Left lobe of liver (tissue), 2 donors: Measurements from ENCODE around the gene CXXC5. TPM values are rescaled to one million over a fixed set of nuclear protein-coding genes. Genes with fewer than 3 reads are reported as not detected.
A peak's percentile ranks its signal among the peaks of the same experiment; 100 is the strongest.

Experiments used
- ATAC-seq: fragments of 200-7000 bp; cut with Tn5 transposase; one replicate; pipeline ENCODE4 v1.9.1; 2020; ENCODE audit warnings: mild to moderate bottlenecking, moderate library complexity
- DNase-seq: peaks from one replicate; pipeline ENCODE4 v3.0.0-alpha.2; 2020; ENCODE audit warnings: low spot score
- total RNA-seq: library from RNA; stranded (reverse); gene quantifications from one replicate; pipeline ENCODE4 v1.2.1, GENCODE V29; 2021
- donor health status: DM: no; HTN: no; CAD: no; lungs with moderate emphysema.
- donor health status: DM: no; HTN: yes; CAD: no.

The CXXC5 gene
- total RNA-seq, 1 donor from 2014 or later = 64.0 TPM

DNA sequence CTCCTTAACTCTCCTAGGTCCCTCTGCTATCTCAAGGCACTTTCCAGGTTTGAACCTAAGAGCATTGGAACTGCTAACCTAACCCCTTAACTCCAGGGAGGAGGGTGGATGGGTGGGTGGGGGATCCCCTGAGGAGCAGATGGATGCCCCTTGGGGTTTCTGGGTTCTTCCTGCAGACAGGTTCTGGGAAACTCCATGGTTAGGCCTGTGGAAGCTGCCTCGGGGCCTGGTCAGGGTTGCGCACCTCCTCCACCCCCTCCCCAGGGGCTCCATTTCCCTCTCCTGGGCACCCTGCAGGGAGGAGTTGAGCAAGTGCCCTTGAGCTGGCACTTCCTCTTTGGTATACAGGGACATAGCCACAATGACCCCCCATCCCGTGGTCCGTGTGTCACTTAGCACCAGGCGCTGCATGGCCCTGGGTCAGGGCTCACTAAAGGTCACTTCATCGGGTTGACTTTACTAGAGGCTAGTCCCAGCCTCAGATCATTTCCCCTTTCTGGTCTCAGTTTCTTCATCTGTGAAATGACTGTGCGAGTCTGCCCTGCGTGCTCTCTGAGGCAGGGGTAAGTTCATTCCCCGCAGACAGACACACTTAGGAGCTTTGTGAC is 16.0 kb downstream of the CXXC5 start:
- ATAC-seq (peak; percentile 13), DNase-seq (peak; percentile 68)

DNA sequence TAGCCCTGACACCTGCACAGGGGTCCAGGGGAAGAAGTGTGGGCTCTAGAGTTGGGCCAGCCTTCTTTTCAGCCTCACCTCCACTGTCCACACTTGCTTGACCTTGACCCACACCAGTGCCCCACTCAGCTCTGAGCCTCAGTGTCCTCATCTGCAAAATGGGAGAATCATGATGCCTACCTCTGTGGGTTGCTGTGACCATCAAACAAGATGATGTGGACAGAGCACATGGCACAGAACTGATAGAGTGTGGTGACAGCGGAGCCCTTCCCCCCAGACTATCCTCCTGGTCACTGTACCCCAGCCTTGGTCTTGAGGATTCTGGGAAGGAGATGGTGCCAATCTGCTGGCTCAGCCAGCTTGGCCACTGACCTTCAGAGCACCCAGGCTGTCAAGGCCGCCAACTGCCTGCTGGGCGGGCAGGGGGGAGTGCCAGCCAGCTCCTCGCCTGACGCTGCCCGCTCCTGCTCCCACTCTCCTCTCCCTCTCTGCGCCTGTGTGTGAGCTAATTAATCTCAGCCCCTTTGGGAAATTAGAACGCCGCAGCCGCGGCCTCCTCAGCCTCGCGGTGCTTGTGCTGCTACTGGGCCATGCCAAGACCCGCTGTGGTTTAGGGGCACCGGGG is 16.7 kb downstream of the CXXC5 start:
- peak; percentile 46 for ATAC-seq
- peak; percentile 70 for DNase-seq

GRCh38 chr5:139665626-139666025 is 17.5 kb downstream of the CXXC5 start:
- ATAC-seq (peak; percentile 64), DNase-seq (peak; percentile 90)

- ATAC-seq (no peak), DNase-seq (no peak)
Observed at GRCh38 chr5:139666551-139666950, 18.4 kb downstream of the CXXC5 start.

DNA sequence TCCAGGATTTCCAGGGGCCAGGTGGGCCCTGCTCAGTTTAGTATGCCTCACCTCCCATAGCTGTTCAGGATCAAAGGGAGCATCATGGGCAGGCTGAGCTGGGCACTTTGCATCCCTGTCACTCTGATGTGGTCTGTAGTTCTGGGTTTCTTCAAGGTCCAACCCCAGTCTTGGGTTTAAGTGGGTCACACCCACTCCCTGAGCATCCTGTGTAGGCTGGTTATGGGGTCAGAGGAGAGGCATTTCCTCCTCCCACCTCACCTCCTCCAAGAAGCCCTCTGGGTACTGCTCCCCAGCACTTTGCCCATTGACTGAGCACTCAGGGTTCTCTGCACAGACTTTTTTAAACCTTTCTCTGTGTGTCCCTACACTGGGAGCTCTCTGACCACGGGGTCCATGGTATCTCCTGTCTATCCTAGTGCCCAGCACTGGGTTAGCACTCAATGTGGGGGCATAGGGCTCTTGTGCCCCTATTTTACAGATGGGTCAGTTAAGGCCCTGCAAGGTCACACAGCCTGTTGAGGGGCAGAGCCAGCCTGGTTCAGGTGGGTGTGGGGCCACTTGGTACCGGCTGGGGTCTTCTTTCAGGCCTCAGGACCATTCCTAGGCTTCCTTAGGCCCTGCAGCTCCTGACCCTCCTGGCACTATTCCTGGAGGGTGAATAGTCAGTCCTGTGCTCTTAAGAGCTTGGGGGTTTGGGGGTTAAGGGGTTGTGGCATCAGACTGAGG is 19.0 kb downstream of the CXXC5 start:
- DNase-seq = no peak
- no peak for ATAC-seq

DNA sequence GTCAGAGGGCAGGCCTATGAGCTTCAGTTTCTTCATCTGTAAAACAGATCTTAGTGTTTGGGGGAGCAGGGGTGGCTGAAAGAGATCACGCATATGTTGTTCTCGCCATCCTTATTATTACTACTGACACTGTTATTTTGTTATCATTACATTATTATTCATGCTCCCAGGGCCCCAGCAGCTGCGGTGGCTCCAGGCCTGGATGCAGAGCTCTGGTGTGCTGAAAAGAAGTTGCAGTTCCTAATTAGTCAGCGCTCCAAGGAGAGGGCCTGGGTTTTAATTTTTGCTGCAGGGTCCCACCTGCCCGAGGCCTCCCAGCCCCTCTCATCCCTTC is 19.5 kb downstream of the CXXC5 start:
- no peak for DNase-seq
- no peak for ATAC-seq

DNA sequence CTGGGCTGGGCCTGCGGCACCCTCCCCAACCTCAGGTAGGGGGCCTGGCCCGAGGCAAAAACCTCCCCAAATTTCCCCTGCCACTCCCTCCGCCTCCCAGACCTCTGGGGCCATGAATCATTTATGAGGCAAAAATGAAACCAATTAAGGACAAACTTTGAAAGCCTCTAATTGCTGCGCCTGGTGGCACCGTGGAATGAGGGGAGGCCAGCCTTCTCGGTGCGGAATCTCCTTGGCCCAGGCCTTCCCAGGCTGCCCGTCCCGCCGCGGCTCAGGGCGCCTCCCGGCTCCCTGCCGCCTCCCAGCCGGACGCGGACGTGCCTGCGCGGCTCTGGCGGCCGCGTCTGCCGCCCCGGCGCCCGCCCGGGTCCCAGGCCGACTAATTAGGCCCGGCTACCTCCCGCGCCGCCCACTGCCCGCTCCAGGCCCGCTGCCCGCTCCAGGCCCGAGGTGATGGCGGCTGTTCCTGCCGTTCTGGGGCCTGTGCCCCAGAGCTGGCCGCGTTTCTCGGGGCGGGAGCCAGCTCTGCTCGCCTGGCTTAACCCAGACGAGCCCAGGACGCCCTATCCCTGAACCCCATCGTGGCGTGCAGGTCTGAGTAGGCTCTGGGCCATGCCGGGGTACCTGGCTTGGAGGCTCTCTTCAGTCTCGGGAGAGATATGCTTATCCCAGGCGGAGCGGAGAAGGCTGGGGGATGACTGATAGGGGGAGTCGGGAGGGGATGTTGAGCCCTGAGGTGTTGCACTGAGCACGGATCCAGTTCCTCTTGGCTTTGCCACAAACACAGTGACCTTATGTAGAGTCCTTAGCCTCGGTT is 20.1 kb downstream of the CXXC5 start:
- no peak for DNase-seq
- ATAC-seq = peak; percentile 32

DNA sequence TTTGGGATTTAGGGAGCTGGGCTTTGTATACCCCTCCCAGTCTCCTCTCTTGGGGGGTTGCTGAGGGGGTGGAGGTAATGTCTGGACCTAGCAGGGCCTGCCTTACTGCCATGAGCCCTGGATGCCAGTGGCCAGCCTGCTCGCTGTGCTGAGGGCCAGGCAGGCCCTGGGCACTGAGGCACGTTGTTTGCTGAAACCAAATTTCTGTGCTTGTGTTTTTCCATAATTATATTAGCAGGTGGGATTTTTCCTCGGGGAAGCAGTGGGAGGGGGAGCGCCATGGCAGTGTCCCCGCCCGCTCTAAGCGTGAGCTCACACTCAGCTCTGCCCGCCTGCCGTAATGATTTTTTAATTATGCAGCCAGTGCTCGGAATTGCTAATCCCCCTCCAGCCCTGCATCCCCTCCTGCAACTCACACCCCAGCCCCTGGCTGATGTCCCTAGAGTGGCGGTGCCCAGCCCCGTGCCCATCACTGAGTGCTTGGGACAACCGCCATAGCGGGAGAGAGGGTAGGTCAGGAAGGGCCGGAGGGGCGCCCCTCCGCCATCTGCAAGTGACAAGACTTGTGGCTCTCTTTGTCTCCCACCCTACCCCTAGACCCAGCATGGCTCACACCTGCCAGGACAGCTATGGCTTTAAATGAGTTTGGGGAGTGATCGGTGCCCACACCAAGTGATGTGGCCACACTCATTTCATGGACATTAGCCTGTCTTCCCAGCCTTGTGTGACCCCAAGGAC is 20.9 kb downstream of the CXXC5 start:
- ATAC-seq (no peak), DNase-seq (no peak)

DNA sequence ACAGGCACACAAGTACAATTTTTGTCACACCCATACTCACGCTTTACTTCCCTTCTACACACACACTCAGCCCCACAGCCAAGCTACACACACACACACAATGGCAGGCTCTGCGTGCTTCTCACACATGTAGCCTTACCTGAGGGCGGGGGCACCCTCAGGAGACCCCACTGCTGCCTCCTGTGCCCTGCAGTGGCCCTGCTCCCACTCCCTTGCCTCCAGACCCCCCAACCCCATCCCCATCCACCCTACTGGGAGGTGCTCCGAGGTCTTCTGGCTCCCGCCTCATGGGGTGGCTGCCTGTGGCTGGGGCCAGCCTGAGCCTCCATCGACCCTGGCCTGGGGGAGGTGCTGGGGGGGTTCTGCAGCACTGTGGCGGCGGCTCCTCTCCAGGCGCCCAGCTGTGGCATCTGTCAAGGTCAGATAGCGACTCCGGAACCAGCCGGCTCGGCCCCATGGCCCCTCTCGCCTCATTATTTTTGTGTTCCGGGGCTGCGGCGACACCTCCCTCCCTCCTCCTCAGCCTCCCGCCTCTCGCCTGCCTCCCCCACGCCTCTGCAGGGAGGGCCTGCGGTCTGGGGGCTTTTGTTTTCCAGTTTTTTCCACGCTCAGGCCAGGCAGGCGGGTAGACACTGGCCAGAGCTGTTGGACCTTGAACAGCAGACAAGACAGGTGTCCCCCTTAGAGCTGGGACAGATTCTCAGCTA is 21.7 kb downstream of the CXXC5 start:
- peak; percentile 2 for ATAC-seq

DNA sequence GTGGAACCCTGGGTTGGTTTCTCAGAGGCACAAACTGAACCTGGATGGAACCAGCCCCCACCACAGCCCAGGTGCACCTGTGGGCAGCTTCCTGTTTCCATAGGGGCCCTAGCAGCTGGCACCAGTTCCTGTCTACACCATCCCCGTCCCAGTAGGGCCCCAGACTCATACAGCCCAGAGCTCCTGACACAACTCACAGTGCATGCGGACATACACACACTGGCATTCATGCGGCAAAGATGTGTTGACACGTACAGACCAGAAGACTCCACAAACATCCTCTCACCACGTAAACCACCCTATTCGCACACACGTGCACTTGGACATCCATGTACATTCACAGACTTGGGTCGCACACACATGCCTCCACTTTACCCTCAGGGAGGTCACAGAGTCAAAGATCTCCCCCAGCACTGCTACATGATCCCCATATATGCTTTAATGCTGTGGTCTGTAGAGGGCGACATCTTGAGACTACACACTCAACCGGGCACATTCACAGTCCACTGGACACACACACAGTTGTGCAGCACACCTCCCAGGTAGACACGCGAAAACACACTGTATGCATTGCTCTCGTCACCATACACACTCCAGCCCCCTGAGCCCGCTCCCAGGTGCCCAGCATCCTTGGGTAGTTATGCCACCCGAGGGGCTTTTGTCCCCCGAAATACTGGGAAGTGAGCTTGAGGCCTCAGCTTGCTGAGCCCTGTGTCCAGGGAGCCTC is 22.4 kb downstream of the CXXC5 start:
- ATAC-seq (no peak), DNase-seq (no peak)

More for the DNA sequence above, 21.7 kb downstream of the CXXC5 start:
- no peak for DNase-seq

- ATAC-seq (peak; percentile 3), DNase-seq (no peak)
Observed at GRCh38 chr5:139671096-139671841, 23.1 kb downstream of the CXXC5 start.

DNA sequence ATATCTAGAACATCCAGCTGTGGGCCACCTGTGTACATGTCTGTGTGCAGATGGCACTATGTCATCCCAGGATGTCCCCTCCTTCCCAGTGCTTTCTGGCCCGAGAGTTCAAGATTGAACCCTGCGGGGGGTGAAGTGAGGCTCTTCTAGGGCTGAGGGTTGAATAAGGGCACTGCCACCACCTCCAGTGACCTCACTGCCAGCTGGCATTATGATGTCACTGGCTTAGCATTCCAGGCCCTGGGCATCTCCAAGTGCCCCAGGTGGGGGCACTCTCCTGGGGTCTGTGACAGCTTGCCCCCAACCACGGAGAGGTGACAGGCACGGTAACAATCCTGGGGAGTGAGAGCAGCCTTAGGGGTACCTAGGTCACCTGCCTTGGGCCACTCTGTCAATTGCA is 27.1 kb downstream of the CXXC5 start:
- ATAC-seq = no peak
- DNase-seq = no peak

DNA sequence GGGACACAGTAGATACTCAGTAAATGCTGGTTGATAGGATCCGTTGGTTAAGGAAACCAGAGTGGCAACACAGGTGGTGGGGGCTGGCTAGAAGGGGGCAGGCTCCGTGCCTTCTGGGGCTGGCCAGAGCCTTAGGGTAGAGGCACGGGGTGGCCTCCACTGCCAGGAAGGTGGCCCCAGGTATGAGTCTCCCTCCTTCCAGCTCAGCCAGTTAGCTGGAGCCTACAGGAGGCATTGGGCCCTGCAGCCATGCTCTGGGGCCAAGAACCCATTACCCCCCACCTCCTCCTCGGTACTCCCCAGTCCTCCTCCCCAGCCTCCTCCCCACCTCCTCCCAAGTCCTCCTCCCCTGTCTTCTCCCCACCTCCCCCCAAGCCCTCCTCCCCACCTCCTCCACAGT is 27.7 kb downstream of the CXXC5 start:
- DNase-seq = no peak

DNA sequence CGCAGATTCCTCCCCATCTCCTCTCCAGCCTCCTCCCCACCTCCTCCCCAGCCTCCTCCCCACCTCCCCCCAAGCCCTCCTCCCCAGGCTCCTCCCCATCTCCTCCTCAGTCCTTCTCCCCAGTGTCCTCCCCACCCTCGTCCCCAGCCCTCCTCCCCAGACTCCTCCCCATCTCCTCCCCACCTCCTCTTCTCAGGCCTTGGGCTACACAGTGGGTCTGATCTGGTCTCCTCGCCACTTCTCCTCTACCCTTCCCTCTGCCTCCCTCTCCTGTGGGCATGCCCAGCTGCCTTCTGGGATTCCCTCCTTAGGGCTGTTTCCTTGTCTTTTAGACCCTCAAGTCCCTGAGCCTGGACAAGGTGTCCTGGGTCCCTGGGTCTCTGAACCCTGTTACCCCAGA is 28.3 kb downstream of the CXXC5 start:
- ATAC-seq = no peak
- no peak for DNase-seq

More for the DNA sequence above, 27.7 kb downstream of the CXXC5 start:
- ATAC-seq = no peak

DNA sequence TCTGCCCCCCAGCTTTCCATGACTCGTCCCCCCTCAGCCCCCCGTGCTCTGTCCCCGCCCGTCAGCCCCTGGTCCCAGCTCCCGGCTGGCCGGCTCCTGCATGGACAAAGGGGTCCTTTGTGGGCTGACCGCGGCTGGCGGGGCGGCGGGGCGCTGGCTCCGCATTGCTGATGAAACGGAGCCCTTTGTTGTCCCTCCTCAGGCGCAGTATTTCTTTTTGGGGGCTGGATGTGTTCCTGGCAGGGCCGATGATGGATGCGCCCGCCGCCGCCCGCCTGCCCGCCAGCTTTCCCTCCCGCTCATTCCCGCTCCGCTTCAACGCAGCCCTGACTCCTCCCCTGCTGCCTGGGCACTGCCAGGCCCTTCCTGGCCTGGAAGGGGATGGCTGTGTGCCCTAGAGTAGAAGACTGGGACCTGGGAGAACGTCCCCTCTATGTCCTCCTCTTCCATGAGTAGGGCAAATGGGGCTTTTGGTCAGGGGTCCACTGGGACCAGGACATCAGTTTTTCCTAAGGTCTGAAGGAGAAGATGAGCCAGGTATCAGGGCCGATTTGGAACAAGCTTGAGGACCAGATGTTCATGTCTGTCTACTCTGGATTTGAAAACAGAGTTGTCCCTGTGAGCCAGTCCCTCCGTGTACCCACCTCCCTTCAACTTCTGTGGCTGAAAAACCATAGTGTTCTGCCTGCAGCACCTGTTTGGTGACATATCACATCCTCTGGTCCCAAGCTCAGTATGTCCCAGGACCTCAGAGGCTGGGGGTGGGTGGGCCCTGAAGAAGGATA is 29.0 kb downstream of the CXXC5 start:
- ATAC-seq = peak; percentile 57

GRCh38 chr5:139677736-139678613 is 29.8 kb downstream of the CXXC5 start:
- ATAC-seq = peak; percentile 79
- DNase-seq = peak; percentile 76

More for the DNA sequence above, 29.0 kb downstream of the CXXC5 start:
- no peak for DNase-seq
